HK-2 (cell line): ENCODE results near the gene NET1.
A peak's percentile ranks its signal among the peaks of the same experiment; 100 is the strongest.
"Not testable (repeated sequence)": the region's sequence is repeated elsewhere in the genome, so short reads cannot be mapped to it uniquely, and the experiment has no call there.

Experiments used
- DNase-seq: peaks from one replicate; pipeline ENCODE4 v3.0.0-alpha.2; 2018; ENCODE audit not compliant: unreplicated experiment

NET1 gene

GRCh38 chr10:5399332-5399731 is 13.0 kb upstream of the NET1 start:
- no peak for DNase-seq

DNA sequence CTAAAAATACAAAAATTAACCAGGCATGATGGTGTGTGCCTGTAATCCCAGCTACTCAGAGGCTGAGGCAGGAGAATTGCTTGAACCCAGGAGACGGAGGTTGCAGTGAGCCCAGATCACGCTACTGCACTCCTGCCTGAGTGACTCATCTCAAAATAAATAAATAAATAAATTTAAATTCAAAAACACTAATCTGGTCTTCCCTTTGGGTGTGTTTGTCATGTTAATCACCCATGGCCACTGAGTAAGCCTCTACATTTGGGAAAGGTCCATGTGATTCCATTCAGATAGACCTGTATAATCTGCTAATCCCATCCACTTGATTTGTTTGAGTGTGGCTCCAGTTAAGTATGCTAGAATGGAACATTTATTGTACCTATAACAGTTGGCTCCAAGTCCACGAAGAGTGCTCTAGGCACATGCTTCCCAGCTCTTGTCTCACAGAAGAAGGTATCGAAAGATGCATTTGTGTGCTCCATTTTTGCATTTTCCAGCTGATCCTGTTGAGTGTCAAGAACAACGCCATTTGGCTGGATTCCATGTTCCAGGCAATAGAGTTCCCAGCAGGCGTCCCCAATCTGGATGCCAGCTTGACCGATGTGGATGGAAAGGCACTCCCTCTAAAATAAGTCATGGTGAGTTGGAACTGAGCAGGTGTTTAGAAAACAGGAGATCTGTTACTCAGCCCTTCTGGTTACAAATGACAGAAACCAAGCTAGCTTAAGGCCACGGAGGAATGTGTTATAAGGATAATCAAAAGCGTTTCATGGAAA is 11.7 kb upstream of the NET1 start:
- DNase-seq: no peak

DNA sequence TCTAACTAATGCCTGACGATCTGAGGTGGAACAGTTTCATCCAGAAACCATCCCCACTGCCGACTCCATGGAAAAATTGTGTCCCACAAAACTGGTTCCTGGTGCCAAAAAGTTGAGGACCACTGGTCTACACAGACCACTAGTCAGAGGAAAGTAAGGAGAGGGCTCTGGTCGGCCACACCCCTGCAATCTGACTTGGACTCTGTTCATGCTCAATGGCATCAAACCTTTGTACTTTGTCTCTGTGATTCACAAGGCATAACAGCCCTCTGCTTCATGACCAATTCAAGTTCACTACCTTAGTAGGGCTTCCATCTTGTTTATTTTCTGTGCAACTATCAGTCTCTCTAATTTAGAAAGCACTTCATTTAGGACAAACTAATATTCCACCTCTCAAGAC is 9.6 kb upstream of the NET1 start:
- no peak for DNase-seq

DNA sequence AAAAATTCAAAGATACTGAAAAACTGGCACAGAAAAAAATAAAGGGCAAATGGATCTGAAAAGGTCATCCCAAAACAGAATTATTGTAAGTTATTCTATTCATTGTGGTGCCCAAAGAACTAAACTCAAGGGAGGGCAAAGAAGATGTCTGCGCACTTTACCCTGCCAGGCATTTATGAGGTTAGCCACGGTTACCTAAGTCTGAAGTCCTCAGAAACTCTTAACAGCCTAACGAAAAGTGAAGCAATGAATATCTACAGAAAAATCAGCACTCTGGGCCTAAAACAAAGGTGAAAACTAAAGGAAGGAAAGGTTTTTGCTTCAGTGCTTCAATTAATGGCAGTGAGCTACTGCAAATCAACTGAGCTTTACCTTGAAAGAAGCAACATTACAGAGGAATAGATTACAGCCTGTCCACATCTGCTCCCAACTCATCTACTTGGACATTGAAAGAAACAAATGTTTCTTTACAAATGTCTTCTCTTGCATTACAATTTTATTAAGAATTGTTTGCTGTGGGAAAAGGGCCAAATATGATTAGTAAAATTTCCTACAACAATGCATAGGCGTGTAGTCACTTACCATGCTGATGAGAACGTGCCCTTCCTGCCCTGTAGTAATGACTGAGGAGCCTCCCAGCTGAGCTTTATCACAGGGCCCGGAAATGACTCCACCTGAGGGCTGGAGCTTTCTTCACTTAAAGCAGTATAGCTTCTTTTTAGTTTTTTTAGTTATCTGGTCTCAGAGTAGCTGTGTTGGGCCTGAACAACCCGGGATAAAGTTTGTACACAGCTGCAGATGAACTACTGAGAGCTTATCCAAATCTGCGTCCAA is 7.9 kb upstream of the NET1 start, which contains the start of gene TUBAL3:
TUBAL3 (minus strand) TSS at position 621 of the 834 bp plus-strand sequence; CDS start at position 585, 36 bp downstream.
- DNase-seq: no peak

DNA sequence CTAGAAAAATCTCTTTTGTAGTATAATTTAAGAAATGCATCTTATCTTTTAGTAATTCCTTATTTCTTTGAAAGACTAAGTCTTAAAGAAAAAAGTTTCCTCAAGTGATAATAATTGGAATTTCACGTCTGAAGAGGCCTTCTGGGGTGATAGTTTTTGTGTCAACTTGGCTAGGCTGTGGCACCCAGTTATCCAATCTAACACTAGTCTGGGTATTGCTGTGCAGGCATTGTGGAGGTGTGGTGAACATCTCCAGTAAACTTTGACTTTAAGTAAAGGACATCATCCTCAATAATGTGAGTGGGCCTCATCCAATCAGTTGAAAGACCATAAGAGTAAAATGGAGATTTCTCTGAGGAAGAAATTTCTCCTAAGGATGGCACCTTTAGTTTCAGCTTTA is 5.4 kb upstream of the NET1 start:
- DNase-seq: no peak

DNA sequence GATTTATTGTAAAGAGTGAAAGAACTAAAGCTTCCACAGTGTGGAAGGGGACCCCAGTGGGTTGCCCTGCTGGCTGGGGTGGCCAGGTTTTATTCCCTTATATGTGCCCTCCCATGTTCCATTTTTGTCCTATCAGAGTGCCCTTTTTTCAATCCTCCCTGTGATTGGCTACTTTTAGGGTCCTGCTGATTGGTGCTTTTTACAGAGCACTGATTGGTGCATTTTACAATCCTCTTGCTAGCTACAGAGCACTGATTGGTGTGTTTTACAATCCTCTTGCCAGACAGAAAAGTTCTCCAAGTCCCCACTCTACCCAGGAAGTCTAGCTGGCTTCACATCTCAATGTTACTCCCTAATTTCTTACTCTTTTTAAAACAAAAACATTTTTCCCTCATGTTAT is 1.6 kb upstream of the NET1 start:
- DNase-seq: not testable (repeated sequence)

GRCh38 chr10:5411941-5412276 is 448 bp upstream of the NET1 start:
- no peak for DNase-seq

DNA sequence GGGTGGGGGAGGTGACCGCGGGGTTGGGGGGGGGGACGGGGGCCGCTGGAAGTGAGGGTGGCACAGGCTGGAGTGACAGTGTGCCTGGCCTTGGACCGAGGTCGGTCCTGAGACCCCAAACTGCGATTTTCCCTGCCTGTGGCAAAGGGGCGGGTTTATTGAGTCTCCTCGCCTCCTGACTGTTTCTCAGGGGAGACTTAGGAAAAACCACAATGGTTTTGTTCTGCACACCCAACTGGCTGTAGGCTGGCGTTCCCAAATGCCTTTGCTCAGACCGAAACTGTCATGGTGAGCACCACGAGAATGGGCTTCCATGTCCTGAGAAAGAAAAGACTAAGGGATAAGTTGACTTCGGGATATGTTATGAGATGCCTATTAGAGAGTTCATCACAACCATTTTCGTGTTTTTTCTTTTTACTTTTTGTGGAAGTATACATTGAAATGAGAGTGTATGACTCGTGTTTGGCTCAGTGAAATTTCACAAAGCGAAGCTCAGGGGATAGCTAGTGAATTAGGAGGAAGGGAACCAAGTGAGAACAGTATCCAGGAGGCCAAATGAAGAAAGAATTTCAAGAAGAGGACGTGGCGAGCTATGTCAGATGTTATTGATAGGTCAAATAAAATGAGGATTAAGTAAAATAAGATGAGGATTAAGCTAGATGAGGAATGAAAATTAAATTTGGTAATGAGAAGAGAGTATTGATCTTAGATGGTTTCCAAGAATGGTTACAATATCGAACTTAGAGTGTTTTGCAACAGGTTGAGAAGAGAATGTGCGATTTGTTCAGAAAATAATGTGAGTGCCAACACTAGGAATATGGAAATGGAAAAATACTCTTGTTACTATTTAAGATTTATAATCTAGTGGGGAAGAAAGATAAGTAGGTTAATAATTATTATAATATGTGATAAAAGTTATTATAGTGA is 918 bp downstream of the NET1 start:
- peak; percentile 11 for DNase-seq

DNA sequence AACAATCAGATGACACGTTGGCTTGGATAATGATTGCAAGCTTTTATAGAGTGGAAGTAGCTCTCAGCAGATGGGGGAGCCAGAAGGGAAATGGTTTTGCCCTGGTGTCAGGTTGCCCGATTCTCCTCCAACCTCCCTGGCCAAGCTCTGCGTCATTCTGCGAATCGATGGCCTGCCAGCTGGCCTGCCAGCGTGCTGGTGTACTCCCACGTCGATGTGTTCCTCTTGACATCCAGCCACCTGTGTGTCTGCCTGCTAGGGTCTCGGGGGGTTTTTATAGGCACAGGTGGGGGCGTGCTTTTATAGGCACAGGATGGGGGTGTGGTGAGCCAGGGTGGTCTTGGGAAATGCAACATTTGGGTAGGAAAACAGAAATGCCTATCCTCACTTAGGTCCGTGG is 4.6 kb downstream of the NET1 start:
- DNase-seq: no peak

DNA sequence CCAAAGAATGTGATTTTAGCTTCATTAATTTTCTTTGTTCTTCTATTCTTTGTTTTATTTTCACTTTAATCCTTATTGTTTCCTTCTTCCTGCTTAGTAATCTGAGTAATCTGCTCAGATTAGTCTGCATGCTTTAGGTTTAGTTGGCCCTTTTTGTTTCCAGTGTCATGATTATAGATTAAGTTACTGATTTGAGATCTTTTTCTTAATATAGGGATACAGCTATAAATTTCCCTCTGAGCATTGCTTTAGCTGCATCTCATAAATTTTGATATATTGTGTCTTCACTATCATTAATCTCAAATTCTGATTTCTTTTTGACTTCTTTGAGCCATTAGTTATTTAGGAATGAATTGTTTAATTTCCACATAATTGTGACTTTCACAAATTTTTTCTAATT is 6.2 kb downstream of the NET1 start:
- no peak for DNase-seq

GRCh38 chr10:5419466-5420094 is 7.2 kb downstream of the NET1 start:
- DNase-seq: no peak

GRCh38 chr10:5423771-5424170 is 11.4 kb downstream of the NET1 start:
- DNase-seq: no peak

- DNase-seq: no peak
Measured at GRCh38 chr10:5424751-5425150, 12.4 kb downstream of the NET1 start.

DNA sequence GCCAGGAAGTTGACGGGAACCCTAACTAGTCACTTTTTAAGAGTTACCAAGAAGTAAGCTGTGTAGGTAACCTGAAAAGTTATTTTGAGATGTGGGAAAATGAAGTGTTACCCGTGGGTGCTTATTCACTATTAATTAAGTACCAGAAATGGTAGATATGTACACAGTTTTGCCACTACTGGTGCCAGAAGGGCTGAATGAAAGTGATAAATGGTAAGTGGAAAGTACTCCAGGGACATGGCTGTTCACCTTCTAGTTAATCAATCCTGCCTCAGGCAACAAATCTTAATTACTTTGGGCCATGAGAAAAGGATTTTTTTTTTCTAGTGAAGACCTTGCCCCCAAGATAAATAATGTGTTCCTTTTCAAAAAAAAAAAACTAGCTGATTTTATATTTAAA is 15.8 kb downstream of the NET1 start:
- DNase-seq: no peak

DNA sequence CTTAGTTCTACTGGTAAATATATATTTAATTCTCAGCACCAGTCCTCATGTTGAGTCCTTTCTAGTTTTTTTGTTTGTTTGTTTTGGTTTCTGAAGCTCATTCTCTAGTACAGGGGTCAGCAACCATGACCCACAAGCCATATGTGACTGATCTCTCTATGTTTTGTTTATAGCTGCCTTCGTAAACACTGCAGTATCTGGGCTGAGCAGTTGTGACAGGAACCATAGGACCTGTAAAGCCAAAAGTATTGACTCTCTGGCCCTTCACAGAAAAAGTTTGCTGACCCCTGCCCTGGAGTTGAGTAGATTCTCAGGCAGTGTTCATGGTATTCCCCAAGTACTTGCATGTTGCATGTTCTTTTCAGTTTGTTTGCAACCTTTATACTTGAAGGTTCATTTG is 20.8 kb downstream of the NET1 start:
- no peak for DNase-seq

DNA sequence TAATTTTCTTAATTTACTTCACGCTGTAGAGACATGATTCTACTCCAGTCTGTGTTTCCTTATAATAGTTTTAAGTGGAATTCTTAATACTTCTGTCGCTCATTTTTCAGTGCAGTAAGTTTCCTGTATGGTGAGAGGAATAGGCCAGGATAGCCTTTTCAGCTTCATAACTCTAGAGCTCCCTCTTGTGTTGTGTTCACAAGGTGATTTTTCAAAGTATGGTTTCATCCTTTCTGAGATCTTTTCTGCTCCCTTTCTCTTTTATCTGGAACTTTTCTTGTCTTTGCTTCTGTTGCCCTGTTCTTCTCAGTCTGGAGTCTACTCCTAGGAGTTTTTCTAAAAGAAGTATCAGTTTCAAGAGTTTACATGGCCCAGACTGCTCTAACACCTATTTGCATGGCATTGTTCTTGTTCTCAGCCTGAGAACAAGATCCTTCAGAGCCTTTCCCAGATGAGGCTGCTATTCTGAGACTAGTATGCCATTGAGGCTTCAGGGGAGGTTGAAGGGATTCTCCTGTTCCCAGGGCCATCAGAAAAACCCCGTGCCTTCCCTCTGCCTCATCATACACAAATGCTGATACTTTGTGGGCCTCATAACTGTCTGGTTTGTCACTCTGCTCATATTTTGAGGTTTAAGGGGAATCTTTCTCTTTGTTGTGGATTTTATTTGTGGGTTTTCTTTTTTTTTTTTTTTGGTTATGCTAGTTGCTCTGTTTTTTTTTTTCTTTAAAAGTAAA is 21.8 kb downstream of the NET1 start:
- peak; percentile 5 for DNase-seq

DNA sequence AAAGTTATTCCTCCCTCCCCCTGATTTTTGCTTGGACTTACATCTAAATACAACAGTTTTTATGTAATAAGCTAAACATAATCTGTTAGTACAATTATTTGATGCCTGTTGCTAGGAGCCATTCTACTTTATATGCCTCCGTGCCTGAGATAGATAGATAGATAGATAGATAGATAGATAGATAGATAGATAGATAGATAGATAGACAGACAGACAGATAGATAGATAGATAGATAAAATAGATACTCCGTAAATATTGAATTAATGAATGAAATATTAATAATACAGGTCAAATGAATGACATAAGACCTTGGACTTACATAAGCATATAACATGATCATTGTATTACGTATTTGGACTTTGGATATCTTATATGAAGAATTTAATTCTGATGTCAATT is 23.0 kb downstream of the NET1 start:
- DNase-seq: no peak

DNA sequence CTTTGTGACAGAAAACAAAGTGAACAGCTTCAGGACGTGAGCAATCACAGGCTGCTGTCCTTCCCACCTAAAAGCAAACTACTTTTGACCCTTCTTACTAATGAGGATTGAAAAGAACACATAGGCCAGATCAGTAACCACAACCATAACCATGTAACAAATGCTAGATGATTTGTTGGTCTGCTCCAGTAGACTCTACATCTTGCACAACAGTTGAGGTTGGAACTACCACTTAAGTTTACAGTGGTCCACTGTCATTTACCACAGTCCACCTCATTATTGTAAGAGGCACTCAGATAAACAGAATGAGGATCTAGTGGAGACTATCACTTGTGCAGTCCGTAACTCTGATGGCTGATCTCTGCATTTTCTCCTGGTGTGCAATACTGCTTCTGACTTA is 27.8 kb downstream of the NET1 start:
- no peak for DNase-seq

GRCh38 chr10:5441106-5441505 is 28.7 kb downstream of the NET1 start:
- DNase-seq: no peak

- no peak for DNase-seq
Measured at GRCh38 chr10:5442065-5442989, 30.0 kb downstream of the NET1 start.
